HG02588 (cell line): Measurements from ENCODE around the gene TEKT2.

ENCODE experiments used
- ATAC-seq: cut with Tn5 transposase; IDR thresholded peaks from one replicate; pipeline ENCODE4 v1.9.1; 2021; ENCODE audit warnings: mild to moderate bottlenecking, moderate library complexity; ENCODE audit not compliant: unreplicated experiment

TEKT2 gene

DNA sequence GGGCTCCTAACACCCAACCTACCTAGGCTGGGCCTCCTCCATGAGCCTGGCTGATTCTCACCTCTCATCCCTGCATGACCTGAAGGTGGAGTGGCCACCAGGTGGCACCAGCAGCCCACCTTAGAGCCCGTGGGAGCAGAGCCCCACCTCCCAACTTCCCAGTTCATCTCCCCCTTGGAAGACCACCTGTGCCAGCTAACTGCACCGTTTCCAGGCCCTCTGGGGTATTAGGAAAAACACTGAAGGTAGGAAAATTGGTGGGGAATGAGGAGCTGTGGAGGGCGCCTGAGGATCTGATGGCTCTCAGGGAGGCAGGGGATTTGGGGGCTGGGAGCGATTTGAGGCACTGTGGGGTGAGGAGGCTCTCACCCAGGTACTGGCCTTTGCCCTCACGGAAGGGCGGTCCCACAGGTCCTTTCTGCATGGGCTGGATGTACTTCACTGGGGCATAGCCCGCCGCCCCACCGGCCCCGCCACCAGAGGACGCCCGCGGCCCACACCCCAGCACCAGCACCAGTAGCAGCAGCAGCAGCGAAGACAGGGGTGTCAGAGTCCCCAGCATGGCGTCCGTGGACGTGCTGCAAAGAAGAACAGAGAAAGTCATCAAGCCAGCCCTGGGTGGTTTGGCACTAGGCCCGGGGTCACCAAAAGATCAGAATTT lies 15.9 kb downstream of the TEKT2 start:
- ATAC-seq = no peak

DNA sequence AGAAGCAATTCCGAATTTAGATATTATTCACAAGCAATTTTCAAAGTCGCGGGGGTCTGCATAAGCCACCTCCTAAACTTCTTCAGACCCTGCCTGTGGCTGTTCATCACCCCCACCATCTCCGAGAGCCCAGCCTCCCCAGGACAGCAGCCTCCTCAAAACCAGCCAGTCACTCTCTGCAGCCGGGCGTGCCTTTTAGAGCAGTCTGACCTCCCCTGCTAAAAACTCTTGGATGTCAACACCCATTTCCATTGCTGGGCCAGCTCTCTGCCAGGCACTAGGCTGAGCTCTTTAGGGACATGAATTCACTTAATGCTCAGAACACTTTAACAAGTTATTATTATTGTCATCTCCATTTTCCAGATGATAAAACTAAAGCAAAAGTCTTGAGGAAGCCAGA lies 16.5 kb downstream of the TEKT2 start:
- no peak for ATAC-seq

DNA sequence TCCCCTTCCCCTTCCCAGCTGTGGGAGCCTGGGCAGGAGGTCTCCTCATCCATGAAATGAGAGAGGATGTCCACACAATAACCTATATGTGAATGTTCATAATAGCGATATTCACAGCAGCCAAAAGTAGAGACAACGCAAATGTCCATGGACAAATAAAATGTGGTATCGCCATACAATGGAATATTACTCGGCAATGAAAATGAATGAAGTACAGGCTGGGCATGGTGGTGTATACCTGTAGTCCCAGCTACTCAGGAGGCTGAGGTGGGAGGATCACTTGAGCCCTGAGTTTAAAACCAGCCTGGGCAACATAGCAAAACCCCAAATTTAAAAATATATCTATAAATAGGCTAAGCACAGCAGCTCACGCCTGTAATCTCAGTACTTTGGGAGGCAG lies 17.7 kb downstream of the TEKT2 start:
- no peak for ATAC-seq

DNA sequence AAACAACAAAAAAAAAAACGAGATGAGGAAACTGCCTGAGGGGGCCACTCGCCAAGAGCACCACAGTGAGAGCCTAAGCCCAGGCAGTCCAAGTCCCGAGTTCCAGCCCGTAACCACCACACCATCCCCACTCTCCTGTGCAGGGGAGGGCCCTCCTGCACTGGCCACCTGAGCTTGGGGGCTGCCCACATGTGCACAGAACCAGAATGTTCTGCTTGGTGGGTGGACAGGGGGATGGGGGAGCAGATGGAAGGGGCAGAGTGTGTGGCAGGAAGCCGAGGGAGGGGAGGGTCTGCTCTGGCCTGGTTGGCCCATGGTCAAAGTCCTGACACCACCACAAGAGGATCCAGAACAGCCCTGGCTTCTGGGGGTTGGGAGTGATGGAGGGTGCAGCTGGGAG lies 22.4 kb downstream of the TEKT2 start:
- ATAC-seq = no peak

DNA sequence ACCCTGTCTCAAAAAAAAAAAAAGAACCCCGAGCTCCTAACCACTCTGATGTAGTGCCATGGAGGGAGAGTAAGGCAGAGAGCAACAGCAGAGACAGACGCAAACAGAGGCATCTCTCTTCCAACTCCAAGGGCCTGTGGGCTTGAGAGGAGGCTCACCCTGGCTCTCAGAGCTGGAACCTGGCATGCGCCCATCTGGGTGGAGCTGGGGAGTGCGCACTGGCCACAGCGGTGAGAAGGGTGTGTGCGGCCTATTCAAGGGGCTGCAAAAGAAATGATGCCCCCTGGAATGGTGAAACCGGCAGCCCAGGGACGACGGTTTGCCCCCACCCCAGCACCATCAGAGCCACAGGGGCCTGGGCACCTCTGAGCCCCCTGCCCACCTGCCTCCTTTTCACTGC lies 23.5 kb downstream of the TEKT2 start:
- no peak for ATAC-seq

DNA sequence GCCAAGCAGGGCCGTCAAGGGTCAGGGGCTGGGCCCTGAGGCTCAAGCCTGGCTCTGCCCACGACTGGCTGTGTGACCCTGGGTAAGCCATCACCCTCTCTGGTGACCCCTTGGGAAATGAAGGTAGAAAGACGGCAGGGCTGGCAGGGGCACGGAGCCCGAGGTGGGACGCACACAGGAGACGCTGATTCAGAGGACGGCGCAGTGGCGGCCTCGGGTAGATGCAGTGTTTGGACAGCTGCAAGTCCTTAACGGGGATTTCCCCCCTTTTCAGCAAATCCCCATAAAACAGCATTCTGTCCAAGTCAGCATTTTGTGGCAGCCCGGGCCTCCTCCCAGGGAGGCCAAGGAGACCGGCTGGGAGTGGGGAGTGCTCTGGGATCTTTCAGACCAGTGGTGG lies 24.4 kb downstream of the TEKT2 start:
- no peak for ATAC-seq

DNA sequence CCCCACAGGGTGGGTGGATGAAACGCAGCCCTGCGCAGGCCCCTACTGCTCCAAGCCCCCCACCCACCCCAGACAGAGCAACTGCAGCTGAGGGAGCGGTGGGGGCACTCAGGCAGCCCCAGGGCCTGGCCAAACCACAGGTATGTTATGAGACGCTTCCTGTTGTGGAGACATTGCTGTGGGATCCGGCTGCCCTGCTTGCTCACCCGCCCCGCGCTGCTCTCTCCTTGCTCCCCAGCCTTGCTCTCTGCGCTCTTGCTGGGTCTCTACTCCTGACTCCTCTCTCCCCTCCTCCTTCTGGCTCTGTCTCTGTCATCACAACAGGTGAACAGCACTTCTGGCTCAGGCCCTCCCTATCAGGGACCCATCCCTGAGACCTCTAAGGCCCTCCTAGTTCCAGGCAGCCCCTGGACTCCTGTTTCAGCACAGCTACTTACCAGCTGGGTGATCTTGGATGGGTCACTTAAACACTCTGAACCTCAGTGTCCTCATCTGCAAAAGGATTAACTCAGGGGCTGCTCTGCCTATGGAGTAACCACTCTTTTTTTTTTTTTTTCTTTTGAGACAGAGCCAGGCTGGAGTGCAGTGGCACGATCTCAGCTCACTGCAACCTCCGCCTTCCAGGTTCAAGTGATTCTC lies 25.3 kb downstream of the TEKT2 start:
- no peak for ATAC-seq

DNA sequence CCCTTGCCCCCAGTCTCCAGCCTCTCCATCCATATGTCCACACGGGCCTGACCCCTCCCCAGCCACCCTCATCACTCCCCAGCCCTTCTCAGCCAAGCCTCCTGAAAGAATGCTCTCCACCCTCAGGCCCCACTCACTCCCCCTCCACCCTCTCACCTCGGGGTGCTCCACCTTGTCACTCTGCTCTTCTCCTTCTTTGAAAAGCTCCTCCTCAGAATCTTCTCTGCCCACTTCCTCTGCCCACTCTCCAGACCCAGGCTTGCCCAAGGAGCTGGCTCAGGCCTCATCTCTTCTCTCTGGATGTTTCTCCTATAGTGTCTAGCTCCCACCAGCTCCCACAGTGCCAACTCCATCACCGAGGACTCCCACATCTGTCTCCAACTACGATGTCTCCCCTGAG lies 27.3 kb downstream of the TEKT2 start:
- no peak for ATAC-seq

DNA sequence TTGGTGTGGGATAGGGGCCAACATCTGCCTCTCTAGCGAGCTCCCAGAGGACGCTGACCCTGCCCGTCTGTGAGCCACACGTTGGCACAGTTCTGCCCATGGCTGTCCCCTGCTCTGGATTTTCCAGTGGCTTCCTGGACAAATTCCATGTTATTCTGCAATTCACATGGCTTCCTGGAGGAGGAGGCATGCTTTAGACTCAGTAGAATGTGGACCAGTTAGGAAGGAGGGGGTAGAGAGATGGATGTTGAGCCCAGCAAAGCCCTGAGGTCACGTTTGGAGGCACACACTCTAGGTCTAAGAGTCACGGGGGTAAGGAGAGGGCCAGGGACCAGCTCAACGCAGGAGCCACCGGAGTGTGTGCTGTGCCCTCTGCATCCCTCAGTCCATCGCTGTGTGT lies 28.9 kb downstream of the TEKT2 start:
- no peak for ATAC-seq

DNA sequence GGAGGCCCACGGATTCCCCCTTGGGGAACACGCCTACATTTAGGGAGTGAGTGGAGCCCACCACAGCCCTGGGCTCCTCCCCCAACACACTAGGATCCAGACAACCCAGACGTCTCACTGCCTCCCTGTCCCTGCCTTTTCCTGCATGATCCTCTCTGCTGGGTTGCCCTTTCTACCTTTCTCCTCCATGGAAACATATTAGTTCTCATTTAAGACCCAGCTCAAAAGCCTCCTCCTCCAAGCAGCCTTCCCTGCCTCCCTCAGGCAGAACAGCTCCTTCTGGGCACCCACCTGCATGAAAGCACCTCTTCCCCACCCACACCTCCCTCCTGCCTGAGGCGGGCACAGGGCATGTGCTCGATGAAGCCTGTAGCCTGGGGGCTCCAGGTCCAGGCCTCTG lies 30.5 kb downstream of the TEKT2 start:
- no peak for ATAC-seq

DNA sequence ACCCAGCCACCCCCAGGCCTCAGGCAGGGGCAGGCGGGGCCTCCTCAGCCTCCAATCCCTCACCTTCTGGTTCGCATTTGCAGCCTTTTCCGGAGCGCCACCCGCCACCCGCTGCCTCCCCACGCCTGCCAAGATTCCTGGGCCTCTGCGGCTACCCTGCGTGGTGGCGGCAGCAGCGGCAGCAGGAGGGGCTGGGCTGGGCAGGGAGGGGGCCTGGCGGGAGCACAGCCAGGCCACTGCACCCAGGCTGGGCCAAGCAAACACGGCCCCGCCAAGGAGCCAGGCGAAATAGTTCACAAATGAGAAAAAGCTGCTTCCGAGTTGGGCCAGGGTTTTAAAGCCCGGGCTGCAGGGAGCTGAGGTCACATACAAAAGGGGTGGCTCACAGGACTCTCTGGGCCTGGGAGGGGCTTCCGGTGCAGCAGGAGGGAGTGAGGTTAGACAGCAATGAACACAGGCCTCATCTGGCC lies 31.3 kb downstream of the TEKT2 start:
- ATAC-seq = no peak

DNA sequence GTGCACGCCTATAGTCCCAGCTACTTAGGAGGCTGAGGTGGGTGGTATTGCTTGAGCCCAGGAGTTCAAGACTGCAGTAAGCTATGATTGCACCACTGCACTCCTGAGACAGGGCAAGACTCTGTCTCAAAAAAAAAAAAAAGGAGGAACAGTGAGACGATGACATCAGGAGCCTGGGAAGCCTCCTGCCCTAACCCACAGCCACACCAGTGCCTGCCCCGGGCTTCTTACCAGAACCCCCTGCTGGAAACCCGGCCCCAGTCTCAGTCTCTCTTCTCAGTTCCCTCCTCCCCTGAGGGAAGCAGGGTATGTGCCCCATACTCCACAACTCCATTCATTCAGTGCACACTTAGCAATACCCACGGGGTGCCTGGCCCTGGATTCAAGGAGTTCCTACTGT lies 32.0 kb downstream of the TEKT2 start:
- no peak for ATAC-seq

DNA sequence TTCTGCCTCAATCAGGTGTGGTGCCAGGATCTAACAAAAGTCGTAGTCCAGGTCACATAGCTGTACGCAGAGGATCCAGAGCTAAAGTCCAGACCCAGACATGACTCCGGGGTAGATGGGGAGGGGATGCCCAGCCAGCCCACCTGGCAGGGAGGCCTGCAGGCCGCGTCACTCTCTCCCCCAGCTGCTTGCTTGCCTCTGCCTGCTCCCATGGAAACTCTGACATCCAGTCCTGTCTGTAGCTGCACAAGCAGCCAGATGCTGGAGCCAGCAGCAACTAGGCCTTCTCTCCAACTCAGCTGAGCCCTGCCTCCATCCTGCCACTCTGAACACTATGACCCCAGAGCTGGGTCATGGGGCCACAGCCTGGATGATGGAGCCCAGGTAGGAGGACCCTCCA lies 33.0 kb downstream of the TEKT2 start:
- ATAC-seq = no peak

DNA sequence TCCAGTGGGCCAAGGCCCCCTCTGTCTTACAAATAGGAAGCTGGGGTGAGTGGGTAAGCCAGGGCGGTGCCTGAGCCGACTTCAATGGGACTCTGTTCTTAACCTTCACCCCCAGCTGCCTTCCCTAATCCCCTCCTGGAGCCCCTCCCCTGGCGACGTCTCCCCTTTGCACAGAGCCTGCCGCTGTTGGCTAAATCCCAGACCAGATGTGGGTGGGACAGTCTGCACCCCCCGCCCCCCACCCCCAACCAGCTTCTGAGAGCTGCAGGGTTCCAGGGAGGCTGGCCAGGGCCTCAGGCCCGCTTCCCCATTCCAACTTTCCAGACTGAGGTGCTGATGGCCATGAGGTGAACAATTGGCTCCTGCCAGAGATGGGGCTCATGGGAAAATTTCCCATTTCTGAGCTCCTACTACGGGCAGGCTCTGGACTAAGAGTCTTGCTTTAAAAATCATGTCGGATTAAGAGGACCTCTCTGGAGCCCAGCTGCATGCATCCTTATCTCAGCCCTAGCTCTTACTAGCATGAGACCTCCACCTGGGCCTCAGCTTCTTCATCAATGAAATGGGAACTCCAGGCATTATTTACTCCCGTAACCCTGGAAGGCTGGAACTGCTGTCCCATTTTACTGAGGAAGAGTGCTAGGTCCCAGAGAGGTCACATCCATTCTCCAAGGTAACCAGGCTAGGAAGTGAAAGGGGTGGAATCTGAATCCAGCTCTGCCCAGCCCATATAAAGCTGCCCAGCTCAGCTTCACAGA lies 34.7 kb downstream of the TEKT2 start:
- ATAC-seq = no peak

DNA sequence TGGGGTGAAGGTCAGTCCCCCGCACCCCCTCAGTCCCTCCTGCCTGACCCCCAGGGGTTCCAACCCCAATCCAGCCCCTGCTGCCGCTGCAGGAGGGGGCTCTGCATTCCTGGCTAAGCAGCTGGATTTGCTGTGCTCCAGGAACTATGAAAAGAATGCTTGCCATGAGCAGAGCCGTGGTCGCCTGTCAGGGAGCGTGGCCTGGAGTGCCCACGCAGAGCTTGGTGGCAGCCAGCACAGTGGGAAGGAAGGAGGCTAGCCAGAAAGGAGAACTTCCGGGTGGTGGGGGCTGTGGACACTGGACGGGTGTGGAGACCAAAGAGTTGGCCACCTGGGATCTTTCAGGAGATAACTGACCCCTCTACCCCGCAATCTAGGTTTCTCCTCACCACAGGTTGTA lies 35.6 kb downstream of the TEKT2 start:
- no peak for ATAC-seq

DNA sequence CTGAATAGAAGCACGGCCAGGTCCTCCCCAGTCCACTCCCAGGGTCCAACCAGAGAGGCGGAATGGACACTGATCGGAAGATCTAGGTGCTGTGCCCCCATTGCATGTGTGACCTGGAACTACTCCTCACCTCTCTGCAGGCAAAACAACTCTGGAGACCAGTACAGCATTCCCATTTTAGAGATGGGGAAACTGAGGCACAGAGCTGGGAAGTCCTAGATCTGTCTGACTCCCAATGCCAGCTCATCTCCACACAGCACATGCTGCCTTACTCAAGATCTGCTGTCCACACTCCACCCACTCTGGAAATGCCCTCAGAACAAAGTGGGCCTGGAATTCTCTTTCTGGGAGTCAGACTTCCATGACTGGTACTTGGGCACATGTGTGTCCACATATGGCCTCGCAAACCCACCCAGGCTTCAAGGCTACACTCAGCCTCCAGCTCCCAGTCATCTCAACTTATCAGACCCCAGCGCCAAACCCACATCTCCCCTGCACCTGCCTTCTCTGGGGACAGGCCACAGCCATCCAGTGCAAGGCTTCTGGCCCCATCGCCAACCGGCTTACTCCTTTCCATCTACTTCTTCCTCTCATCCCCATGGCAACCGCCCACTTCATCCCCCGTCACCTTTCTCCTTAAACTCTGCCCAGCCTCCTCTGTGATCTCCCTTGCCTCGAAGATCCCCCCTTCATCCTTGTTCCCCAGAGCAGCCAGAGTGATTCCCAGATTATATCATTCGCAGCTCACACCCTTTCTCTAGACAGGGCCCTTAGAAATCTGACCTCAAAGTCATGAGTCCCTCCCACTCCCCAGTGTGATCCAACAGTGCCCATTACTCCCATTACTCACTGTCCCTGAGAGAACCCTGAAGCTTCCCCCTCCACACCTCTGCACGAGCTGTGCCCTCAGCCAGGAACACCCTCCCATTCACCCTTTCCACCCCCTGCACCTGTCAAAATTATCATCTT lies 38.5 kb downstream of the TEKT2 start:
- ATAC-seq = no peak

DNA sequence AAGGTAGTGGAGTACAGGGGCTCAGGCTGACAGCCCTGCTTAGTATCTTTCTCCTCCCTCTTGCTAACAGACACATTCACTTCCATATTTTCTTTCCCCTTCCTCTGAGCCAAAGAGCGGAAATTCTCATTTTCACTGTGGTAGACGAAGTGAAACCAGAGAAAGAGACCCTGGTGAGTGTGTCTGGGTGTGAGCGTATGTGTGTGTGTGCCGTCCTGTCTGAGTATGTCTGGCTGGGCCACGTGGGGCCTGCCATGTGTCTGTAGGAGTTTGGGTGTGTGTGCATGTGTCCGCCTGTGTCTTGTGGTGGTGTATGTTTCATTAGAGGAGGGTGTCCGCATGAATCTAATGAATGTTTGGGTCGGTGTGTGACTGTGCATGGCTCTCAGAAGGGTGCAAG lies 39.5 kb downstream of the TEKT2 start:
- no peak for ATAC-seq

DNA sequence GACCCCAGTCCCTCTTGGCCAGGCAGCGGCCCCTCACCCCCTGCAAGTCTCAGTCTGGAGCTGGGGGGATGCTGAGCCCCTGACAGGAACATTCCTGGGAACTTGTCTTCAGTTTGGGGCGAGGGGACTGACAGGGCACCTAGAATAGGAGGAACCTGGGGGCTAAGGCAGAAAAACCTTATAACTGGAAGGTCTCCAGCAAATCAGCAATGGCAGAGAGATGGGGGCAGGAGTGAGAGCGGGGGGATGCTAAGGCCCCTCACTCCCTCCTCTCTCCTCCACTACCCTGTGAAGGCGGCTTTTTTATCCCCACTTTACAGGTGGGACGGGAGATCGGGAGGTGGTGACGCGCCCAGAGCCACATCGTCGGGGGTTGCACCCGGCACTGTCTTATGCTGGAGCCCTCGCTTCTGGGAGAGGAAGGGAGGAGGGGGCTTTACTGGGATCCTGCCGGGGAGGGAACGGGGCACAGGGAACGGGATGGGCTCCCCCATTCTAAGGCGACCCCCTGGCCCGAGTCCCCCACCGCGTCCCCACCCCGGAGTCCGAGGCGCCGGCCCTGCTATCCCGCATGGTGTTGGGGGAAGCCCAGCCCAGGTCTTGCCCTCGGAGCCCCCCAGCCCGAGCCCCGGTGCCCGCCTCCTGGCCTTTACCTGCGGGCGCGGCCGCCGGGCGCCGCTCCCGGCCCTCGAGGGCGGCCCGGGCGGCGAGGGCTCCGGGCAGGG lies 40.7 kb downstream of the TEKT2 start:
- ATAC-seq = no peak

DNA sequence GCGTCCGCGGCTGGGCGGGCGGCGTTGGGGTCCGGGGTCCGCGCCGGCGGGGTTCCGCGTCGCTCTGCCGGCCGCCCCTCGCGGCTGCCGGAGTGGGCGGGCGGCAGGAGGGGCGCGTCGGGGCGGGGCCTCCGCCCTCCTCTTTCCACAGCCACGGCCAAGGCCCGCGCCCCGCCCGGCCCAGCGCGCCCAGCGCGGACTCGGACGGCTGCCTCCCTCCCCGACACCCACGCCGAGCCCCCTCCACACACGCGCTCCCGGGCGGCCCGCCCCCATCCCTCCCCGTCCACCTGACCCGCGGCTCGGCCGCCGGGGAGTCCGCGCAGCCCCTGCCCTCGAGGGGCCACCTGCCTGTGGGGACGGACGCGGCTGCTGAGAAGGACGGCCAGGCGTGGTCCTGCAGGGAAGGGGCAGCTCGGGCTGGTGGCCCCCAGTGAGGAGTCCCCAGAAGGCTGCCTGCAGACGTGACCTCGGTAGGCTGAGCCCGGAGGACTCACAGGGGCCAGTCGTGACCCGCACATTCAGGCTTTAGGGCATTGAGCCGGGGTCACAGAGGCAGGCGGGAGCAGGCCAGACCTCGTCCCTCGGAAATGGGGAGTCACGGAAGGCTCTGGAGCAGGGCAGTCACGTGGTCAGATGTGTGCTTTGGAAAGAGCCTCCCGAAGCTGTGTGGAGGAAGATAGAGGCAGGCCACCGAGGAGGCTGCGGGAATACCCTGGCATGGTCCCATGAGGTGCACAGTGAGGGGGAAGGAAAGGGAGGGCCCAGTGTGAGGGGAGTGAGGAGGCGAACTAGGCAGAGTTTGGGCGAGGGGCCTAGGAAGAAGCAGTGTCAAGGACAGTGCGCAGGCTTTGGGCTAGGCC lies 41.5 kb downstream of the TEKT2 start, which contains the start of gene COL8A2:
COL8A2 (minus strand) TSS at position 94 of the 863 bp plus-strand sequence. CDS start 24,980 bp downstream, outside the sequence.
- no peak for ATAC-seq
